Measurements from ENCODE around the gene LDB2.

GRCh38 chr4:16750216-16750615 lies 148.2 kb downstream of the LDB2 start:
- TF ChIP-seq CTCF (IDR thresholded peaks at IDR 0.05; ENCODE audit: low read depth, low read length, poor library complexity, severe bottlenecking) (no peak), EZH2phosphoT487 (IDR thresholded peaks at IDR 0.05; ENCODE audit: borderline replicate concordance, low read length) (no peak)
